H9 (cell line): Measurements from ENCODE around the gene C2CD2. TPM values are rescaled to one million over a fixed set of nuclear protein-coding genes. Genes with fewer than 3 reads are reported as not detected.

Experiments used
- DNase-seq: peaks from one replicate; pipeline ENCODE4 v3.0.0-alpha.2; 2017
- H2AFZ ChIP-seq: one replicate; pipeline ENCODE4 v1.6.1; 2013; ENCODE audit warnings: mild to moderate bottlenecking, low read length, control low read depth, moderate library complexity
- H2AK5ac ChIP-seq: 2 replicates; pipeline ENCODE4 v1.6.1; 2013; ENCODE audit warnings: low read length, control low read depth, mixed read lengths; ENCODE audit not compliant: insufficient read length
- H2BK120ac ChIP-seq: one replicate; pipeline ENCODE4 v1.6.1; 2013; ENCODE audit warnings: low read depth, mild to moderate bottlenecking, low read length, control low read depth, inconsistent platforms; ENCODE audit not compliant: poor library complexity, severe bottlenecking
- H2BK12ac ChIP-seq: 2 replicates; pipeline ENCODE4 v1.6.1; 2013; ENCODE audit warnings: low read length, control low read depth, mixed read lengths, low read depth; ENCODE audit not compliant: insufficient read length
- H2BK15ac ChIP-seq: 2 replicates; pipeline ENCODE4 v1.6.1; 2013; ENCODE audit warnings: low read depth, low read length, control low read depth
- H2BK20ac ChIP-seq: one replicate; pipeline ENCODE4 v1.6.1; 2013; ENCODE audit warnings: low read depth, mild to moderate bottlenecking, low read length, control low read depth, inconsistent platforms; ENCODE audit not compliant: poor library complexity, severe bottlenecking
- H2BK5ac ChIP-seq: 2 replicates; pipeline ENCODE4 v1.6.1; 2013; ENCODE audit warnings: low read length, control low read depth, mixed read lengths; ENCODE audit not compliant: insufficient read length
- H3K14ac ChIP-seq: 2 replicates; pipeline ENCODE4 v1.6.1; 2013; ENCODE audit warnings: low read length, control low read depth; ENCODE audit not compliant: insufficient read depth
- H3K18ac ChIP-seq: 2 replicates; pipeline ENCODE4 v1.6.1; 2013; ENCODE audit warnings: low read depth, mild to moderate bottlenecking, mixed read lengths, low read length, control low read depth; ENCODE audit not compliant: insufficient read length
- H3K23ac ChIP-seq: 2 replicates; pipeline ENCODE4 v1.6.1; 2013; ENCODE audit warnings: low read length, control low read depth, mixed read lengths, low read depth; ENCODE audit not compliant: insufficient read length
- H3K23me2 ChIP-seq: 2 replicates; pipeline ENCODE4 v1.6.1; 2013; ENCODE audit warnings: low read depth, mild to moderate bottlenecking, mixed read lengths, low read length, control low read depth; ENCODE audit not compliant: insufficient read length, poor library complexity, severe bottlenecking
- H3K27ac ChIP-seq: 2 replicates; pipeline ENCODE4 v1.5.1; 2013; ENCODE audit warnings: low read length, control low read depth, mixed read lengths, low read depth; ENCODE audit not compliant: insufficient read length
- H3K27me3 ChIP-seq: 2 replicates; pipeline ENCODE4 v1.6.1; 2013; ENCODE audit warnings: low read length, control low read depth, inconsistent platforms; ENCODE audit not compliant: insufficient read depth
- H3K4ac ChIP-seq: 2 replicates; pipeline ENCODE4 v1.6.1; 2013; ENCODE audit warnings: low read depth, mild to moderate bottlenecking, control low read depth, inconsistent platforms, low read length, moderate library complexity
- H3K4me1 ChIP-seq: 2 replicates; pipeline ENCODE4 v1.6.1; 2013; ENCODE audit warnings: low read length, control low read depth, inconsistent platforms; ENCODE audit not compliant: insufficient read depth
- H3K4me2 ChIP-seq: 2 replicates; pipeline ENCODE4 v1.6.1; 2013; ENCODE audit warnings: low read length, control low read depth, mixed read lengths; ENCODE audit not compliant: insufficient read length, insufficient read depth
- H3K56ac ChIP-seq: 2 replicates; pipeline ENCODE4 v1.6.1; 2013; ENCODE audit warnings: low read depth, mild to moderate bottlenecking, mixed read lengths, low read length, control low read depth; ENCODE audit not compliant: insufficient read length
- H3K79me1 ChIP-seq: 2 replicates; pipeline ENCODE4 v1.6.1; 2013; ENCODE audit warnings: low read depth, mild to moderate bottlenecking, moderate library complexity, low read length, control low read depth, inconsistent platforms; ENCODE audit not compliant: insufficient read depth, poor library complexity, severe bottlenecking
- H3K79me2 ChIP-seq: 2 replicates; pipeline ENCODE4 v1.6.1; 2013; ENCODE audit warnings: low read length, control low read depth, inconsistent platforms; ENCODE audit not compliant: insufficient read depth
- H3K9ac ChIP-seq: 2 replicates; pipeline ENCODE4 v1.6.1; 2013; ENCODE audit warnings: low read length, control low read depth, mixed read lengths; ENCODE audit not compliant: insufficient read length; ENCODE audit errors: extremely low read depth
- H3K9me3 ChIP-seq: one replicate; pipeline ENCODE4 v1.6.1; 2013; ENCODE audit warnings: low read depth, low read length, inconsistent platforms; ENCODE audit not compliant: control insufficient read depth
- H3T11ph ChIP-seq: one replicate; pipeline ENCODE4 v1.6.1; 2013; ENCODE audit warnings: mild to moderate bottlenecking, low read length, control low read depth, inconsistent platforms
- H4K20me1 ChIP-seq: one replicate; pipeline ENCODE4 v1.6.1; 2013; ENCODE audit not compliant: control insufficient read depth, insufficient read length, insufficient read depth
- H4K5ac ChIP-seq: 2 replicates; pipeline ENCODE4 v1.6.1; 2013; ENCODE audit warnings: low read depth, mild to moderate bottlenecking, mixed read lengths, low read length, control low read depth; ENCODE audit not compliant: insufficient read length
- H4K8ac ChIP-seq: replicated peaks from 2 replicates; pipeline ENCODE4 v1.6.1; 2013; ENCODE audit warnings: low read length, control low read depth, mixed read lengths, low read depth; ENCODE audit not compliant: insufficient read length
- H4K91ac ChIP-seq: 2 replicates; pipeline ENCODE4 v1.6.1; 2013; ENCODE audit warnings: low read depth, mild to moderate bottlenecking, moderate library complexity, mixed read lengths, low read length, control low read depth; ENCODE audit not compliant: insufficient read length
- H3K27ac Mint-ChIP-seq, 3 experiments: 2 replicates in 2 of 3; 3 replicates in 1 of 3; pipeline ENCODE4 v1.8.0; 2020 to 2021; ENCODE audit warnings: mixed read lengths in 3 of 3, mild to moderate bottlenecking in 1 of 3, moderate library complexity in 1 of 3
- H3K27me3 Mint-ChIP-seq: 2 replicates; pipeline ENCODE4 v1.8.0; 2021; ENCODE audit warnings: low read depth, mild to moderate bottlenecking, moderate library complexity, mixed read lengths
- H3K36me3 Mint-ChIP-seq, 3 experiments: 2 replicates in 2 of 3; 3 replicates in 1 of 3; pipeline ENCODE4 v1.8.0; 2020 to 2021; ENCODE audit warnings: low read depth in 3 of 3, mixed read lengths in 3 of 3; ENCODE audit not compliant: insufficient read depth in 1 of 3
- H3K4me1 Mint-ChIP-seq, 2 experiments: 2 replicates each; pipeline ENCODE4 v1.8.0; 2020; ENCODE audit warnings: mixed read lengths in 2 of 2
- H3K4me3 Mint-ChIP-seq, 2 experiments: 2 replicates in 1 of 2; 3 replicates in 1 of 2; pipeline ENCODE4 v1.8.0; 2020 to 2021; ENCODE audit warnings: mild to moderate bottlenecking in 2 of 2, mixed read lengths in 2 of 2, moderate library complexity in 1 of 2
- H3K9me3 Mint-ChIP-seq, 2 experiments: 2 replicates in 1 of 2; 3 replicates in 1 of 2; pipeline ENCODE4 v1.8.0; 2020; ENCODE audit warnings: mild to moderate bottlenecking in 2 of 2, mixed read lengths in 2 of 2, moderate library complexity in 1 of 2
- WGBS: extraction: QIAGEN DNeasy Blood & Tissue Kit; methylation state at CpG from one replicate; pipeline ENCODE4 v1.1.7; 2013; ENCODE audit warnings: missing lambda C conversion rate, low lambda C conversion rate, mixed read lengths; ENCODE audit not compliant: insufficient read length; ENCODE audit errors: extremely low coverage; 5-methylcytosine and 5-hydroxymethylcytosine counted together
- total RNA-seq: library from RNA; stranded (reverse); gene quantifications from 2 replicates; pipeline ENCODE4 v1.2.1, GENCODE V29; 2021
- TF ChIP-seq, protein P1 (sequence below): fragments of 200-600 bp; sonication (generic); conservative IDR thresholded peaks from 3 replicates; pipeline ENCODE4 v1.8.0; 2021; ENCODE audit warnings: antibody characterized with exemption, mild to moderate bottlenecking

The C2CD2 gene
- total RNA-seq, 1 experiment from 2014 or later, result 14.6 TPM

DNA sequence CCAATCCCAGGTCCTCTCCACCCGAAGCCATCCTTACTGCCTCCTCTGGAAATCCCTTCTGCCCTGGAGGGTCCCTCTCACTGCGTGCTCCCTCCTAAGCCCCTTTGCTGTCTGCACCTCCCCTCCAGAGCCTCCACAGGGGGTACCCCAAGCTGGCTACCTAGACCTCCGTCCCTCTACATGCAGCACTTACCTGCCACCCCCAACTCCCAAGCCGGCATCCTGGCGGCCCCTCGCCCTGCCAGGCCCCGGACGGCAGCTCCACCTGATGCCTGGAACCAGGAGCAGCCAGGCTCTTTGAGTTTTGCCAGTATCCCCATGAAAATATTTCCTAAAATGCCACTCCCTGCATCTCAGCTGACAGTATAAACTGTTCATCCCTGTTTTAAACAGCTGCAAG, 78.7 kb downstream of the C2CD2 start:
- no peak overlapping the region for H2BK20ac ChIP-seq
- peaks cover 0 to 9% (median 2%) of the 10 kb centered on the region in 3 experiments; a peak in 3 of 7 replicates for H3K36me3 Mint-ChIP-seq
- H3K14ac ChIP-seq, result no peak overlapping the region
- no peak overlapping the region for H3K18ac ChIP-seq
- H4K8ac ChIP-seq, result no peak overlapping the region
- no peak overlapping the region for H2BK5ac ChIP-seq
- no peaks in the 10 kb centered on the region; a peak in 1 of 5 replicates for H3K9me3 Mint-ChIP-seq
- H3K4me1 ChIP-seq, result no peaks in the 10 kb centered on the region; the same call in 1 of the 2 replicates
- H3K9ac ChIP-seq, result no peak overlapping the region
- H3K27me3 Mint-ChIP-seq, result no peaks in the 10 kb centered on the region
- no peaks in the 10 kb centered on the region for H3K27me3 ChIP-seq
- H2BK120ac ChIP-seq, result no peak overlapping the region
- no CpG with 5 or more reads among the region's 8 CpGs for WGBS
- peaks cover 3% of the 10 kb centered on the region for H3K79me1 ChIP-seq
- no peaks in the 10 kb centered on the region for H4K20me1 ChIP-seq
- no peaks in the 10 kb centered on the region for H3K9me3 ChIP-seq
- no peak overlapping the region for H2BK15ac ChIP-seq
- H2AK5ac ChIP-seq, result no peak overlapping the region
- H3K23ac ChIP-seq, result no peak overlapping the region
- no peak overlapping the region for H4K5ac ChIP-seq
- H3K27ac Mint-ChIP-seq, result no peak overlapping the region
- H2AFZ ChIP-seq, result no peak overlapping the region
- H3K79me2 ChIP-seq, result peaks cover 1% of the 10 kb centered on the region; the same call in 1 of the 2 replicates
- H3K27ac ChIP-seq, result no peak overlapping the region
- peaks cover 18 to 20% of the 10 kb centered on the region in 2 experiments for H3K4me1 Mint-ChIP-seq
- no peak overlapping the region for H3K56ac ChIP-seq
- H3K4me2 ChIP-seq, result no peak overlapping the region
- H4K91ac ChIP-seq, result no peak overlapping the region
- no peak overlapping the region for H3K4ac ChIP-seq
- H2BK12ac ChIP-seq, result no peak overlapping the region
- peaks cover 8% of the 10 kb centered on the region for H3K23me2 ChIP-seq
- TF ChIP-seq, protein P1, sequence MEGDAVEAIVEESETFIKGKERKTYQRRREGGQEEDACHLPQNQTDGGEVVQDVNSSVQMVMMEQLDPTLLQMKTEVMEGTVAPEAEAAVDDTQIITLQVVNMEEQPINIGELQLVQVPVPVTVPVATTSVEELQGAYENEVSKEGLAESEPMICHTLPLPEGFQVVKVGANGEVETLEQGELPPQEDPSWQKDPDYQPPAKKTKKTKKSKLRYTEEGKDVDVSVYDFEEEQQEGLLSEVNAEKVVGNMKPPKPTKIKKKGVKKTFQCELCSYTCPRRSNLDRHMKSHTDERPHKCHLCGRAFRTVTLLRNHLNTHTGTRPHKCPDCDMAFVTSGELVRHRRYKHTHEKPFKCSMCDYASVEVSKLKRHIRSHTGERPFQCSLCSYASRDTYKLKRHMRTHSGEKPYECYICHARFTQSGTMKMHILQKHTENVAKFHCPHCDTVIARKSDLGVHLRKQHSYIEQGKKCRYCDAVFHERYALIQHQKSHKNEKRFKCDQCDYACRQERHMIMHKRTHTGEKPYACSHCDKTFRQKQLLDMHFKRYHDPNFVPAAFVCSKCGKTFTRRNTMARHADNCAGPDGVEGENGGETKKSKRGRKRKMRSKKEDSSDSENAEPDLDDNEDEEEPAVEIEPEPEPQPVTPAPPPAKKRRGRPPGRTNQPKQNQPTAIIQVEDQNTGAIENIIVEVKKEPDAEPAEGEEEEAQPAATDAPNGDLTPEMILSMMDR, result no peak
- no peak for DNase-seq
- no peak overlapping the region for H3T11ph ChIP-seq
- no peak overlapping the region for H3K4me3 Mint-ChIP-seq
